Colonic mucosa (tissue), 4 donors: Measurements from ENCODE around the gene HOATZ. TPM values are rescaled to one million over a fixed set of nuclear protein-coding genes. Genes with fewer than 3 reads are reported as not detected.

Source experiments
- DNase-seq: peaks from one replicate; pipeline ENCODE4 v3.0.0-alpha.2; 2020
- H3K27ac ChIP-seq: fragments of 200-600 bp; one replicate; pipeline ENCODE4 v1.8.0; 2021
- H3K27me3 ChIP-seq: fragments of 200-600 bp; one replicate; pipeline ENCODE4 v1.8.0; 2021
- H3K36me3 ChIP-seq: fragments of 200-600 bp; one replicate; pipeline ENCODE4 v1.8.0; 2021
- H3K4me1 ChIP-seq: fragments of 200-600 bp; one replicate; pipeline ENCODE4 v1.8.0; 2021; ENCODE audit warnings: mild to moderate bottlenecking
- H3K4me3 ChIP-seq: fragments of 200-600 bp; one replicate; pipeline ENCODE4 v1.8.0; 2021
- H3K9ac ChIP-seq, 2 donors: one replicate each; pipeline ENCODE4 v1.7.0; 2013; ENCODE audit warnings: control low read depth in 2 of 2, low read depth in 2 of 2, low read length in 2 of 2
- H3K9me3 ChIP-seq: fragments of 200-600 bp; one replicate; pipeline ENCODE4 v1.8.0; 2021
- intact Hi-C: fragments of 100-400 bp; cut with DNase I; formaldehyde crosslinking; loops from one replicate; pipeline ENCODE4 v1.14.1; 2022
- total RNA-seq, 2 donors: library from RNA; stranded (reverse); fragmentation: NEBNext Ultra II Directional in 1 of 2; extraction: Animal tissue kit (Norgen Biotek cat#: 25700) in 1 of 2; gene quantifications; one replicate each; pipeline ENCODE4 v1.2.1, GENCODE V29; 2021
- TF ChIP-seq, protein P1 (sequence below): fragments of 200-600 bp; IDR thresholded peaks from one replicate; pipeline ENCODE4 v1.8.0; 2022; ENCODE audit warnings: antibody characterized with exemption, mild to moderate bottlenecking
- donor health status: healthy.
- donor health status: DM: no; HTN: no; CAD: no.
- donor health status: DM: no; HTN: no; CAD: no.

HOATZ gene
- total RNA-seq, 2 donors from 2014 or later = not detected

DNA sequence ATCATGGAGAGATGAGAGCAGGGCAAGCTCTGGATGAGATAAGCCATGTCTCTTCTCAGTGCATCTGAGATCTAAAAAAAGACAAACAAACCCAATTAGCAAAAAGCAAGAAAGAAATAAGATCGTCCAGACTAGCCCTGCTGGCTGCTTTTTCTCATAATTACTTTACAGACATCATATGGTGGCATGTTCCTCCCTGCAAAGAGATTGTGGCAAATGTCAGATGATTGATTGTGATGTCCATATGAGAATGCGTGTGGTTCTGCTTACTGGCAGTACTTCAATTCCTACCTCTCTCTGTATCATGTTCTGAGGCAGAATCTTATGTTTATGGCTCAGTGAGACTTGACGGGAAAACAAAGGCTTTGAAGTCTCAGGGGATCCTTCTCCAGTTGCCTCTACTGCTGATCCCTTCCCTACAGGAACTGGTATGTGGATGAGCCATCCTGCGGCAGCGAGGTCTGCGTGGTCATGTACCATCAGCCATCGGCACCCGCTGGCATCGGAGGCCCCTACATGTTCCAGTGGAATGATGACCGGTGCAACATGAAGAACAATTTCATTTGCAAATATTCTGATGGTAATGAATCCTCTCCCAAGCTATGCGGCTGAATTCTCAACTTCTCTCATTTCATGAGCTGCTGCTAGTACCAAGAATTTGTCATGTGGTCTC is 34.8 kb downstream of the HOATZ start:
- H3K4me1 ChIP-seq = no peaks in the 10 kb centered on the region
- no peaks in the 10 kb centered on the region for H3K27me3 ChIP-seq
- no peak overlapping the region for H3K4me3 ChIP-seq
- H3K9ac ChIP-seq = no peak overlapping the region
- TF ChIP-seq, protein P1, sequence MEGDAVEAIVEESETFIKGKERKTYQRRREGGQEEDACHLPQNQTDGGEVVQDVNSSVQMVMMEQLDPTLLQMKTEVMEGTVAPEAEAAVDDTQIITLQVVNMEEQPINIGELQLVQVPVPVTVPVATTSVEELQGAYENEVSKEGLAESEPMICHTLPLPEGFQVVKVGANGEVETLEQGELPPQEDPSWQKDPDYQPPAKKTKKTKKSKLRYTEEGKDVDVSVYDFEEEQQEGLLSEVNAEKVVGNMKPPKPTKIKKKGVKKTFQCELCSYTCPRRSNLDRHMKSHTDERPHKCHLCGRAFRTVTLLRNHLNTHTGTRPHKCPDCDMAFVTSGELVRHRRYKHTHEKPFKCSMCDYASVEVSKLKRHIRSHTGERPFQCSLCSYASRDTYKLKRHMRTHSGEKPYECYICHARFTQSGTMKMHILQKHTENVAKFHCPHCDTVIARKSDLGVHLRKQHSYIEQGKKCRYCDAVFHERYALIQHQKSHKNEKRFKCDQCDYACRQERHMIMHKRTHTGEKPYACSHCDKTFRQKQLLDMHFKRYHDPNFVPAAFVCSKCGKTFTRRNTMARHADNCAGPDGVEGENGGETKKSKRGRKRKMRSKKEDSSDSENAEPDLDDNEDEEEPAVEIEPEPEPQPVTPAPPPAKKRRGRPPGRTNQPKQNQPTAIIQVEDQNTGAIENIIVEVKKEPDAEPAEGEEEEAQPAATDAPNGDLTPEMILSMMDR = no peak
- intact Hi-C loops = no loop called here
- H3K9me3 ChIP-seq = no peaks in the 10 kb centered on the region
- DNase-seq = no peak
- no peaks in the 10 kb centered on the region for H3K36me3 ChIP-seq
- no peak overlapping the region for H3K27ac ChIP-seq

DNA sequence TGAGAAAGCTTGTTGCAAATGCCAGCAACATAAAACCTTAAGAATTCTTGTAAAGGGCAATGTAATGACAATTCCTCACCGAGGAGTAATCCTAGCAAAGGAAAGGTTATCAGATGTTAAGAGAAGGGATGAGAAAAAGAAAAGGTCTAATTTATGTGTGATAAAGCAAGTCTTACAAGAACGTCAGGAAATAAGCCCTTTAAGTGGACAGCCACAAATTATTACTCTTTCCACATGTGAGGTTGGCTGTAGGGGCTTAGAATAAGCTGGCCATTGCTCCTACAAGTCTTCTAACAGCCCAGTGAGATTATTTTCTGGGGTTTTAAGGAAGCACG is 35.3 kb downstream of the HOATZ start:
- Histone ChIP-seq H3K4me1 (no peaks in the 10 kb centered on the region), H3K27me3 (no peaks in the 10 kb centered on the region), H3K4me3 (no peak overlapping the region), H3K9ac (no peak overlapping the region), H3K27ac (no peak overlapping the region), H3K9me3 (no peaks in the 10 kb centered on the region), H3K36me3 (no peaks in the 10 kb centered on the region)
- intact Hi-C loops = no loop called here
- DNase-seq = no peak
- TF ChIP-seq, protein P1 = no peak

DNA sequence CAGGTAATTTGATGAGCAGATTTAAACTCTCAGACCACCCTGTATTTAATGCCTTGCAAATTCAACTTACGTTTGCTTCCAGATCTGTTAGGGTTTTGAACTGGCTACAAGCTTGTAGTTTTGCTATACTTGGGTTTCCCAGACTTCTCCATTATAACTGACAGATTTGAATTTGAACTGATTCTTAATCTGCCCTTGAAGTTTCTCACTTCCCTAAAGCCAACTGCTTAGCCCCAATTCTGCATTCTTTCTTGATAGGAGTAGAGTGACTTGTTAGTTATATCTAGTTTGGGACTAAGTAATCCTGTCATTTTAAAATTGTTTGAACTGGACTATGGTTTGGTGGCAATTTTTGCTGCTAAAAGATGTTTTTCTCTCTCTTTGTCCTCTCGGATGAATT is 35.7 kb downstream of the HOATZ start:
- H3K4me1 ChIP-seq = no peaks in the 10 kb centered on the region
- no peak overlapping the region for H3K27ac ChIP-seq
- DNase-seq = no peak
- no peaks in the 10 kb centered on the region for H3K36me3 ChIP-seq
- no peak overlapping the region for H3K4me3 ChIP-seq
- TF ChIP-seq, protein P1 = no peak
- H3K27me3 ChIP-seq = no peaks in the 10 kb centered on the region
- intact Hi-C loops = no loop called here
- H3K9me3 ChIP-seq = no peaks in the 10 kb centered on the region
- H3K9ac ChIP-seq = no peak overlapping the region

- DNase-seq = no peak
- no peaks in the 10 kb centered on the region for H3K4me1 ChIP-seq
- H3K27me3 ChIP-seq = no peaks in the 10 kb centered on the region
- H3K4me3 ChIP-seq = no peak overlapping the region
- H3K9ac ChIP-seq = no peak overlapping the region
- TF ChIP-seq, protein P1 = no peak
- intact Hi-C loops = no loop called here
- no peak overlapping the region for H3K27ac ChIP-seq
- no peaks in the 10 kb centered on the region for H3K9me3 ChIP-seq
- H3K36me3 ChIP-seq = no peaks in the 10 kb centered on the region
These were observed 40.0 kb downstream of the HOATZ start for GRCh38 chr11:111554532-111554931.

- no peak for DNase-seq
- no peak overlapping the region for H3K27ac ChIP-seq
- no peaks in the 10 kb centered on the region for H3K4me1 ChIP-seq
- no peaks in the 10 kb centered on the region for H3K27me3 ChIP-seq
- TF ChIP-seq, protein P1 = no peak
- H3K36me3 ChIP-seq = no peaks in the 10 kb centered on the region
- H3K4me3 ChIP-seq = no peak overlapping the region
- no peaks in the 10 kb centered on the region for H3K9me3 ChIP-seq
- H3K9ac ChIP-seq = no peak overlapping the region
- intact Hi-C loops = no loop called here
These were observed 40.7 kb downstream of the HOATZ start for GRCh38 chr11:111555255-111555654.
